Measurements from ENCODE around the gene DOCK4.

Gene DOCK4

GRCh38 chr7:111985798-111986197 is 220.4 kb downstream of the DOCK4 start:
- H4K8ac ChIP-seq (ENCODE audit: low read depth, low read length): no peak overlapping the region
- H3K79me1 ChIP-seq (ENCODE audit: low read length): no peaks in the 10 kb centered on the region
- H3K4me1 ChIP-seq (ENCODE audit: control insufficient read depth, low read depth, low read length): no peaks in the 10 kb centered on the region
- no peak overlapping the region for H3K4ac ChIP-seq (ENCODE audit: low read depth, low read length)
- no peak overlapping the region for H4K5ac ChIP-seq (ENCODE audit: low read length)
- no peak overlapping the region for H3K27ac ChIP-seq (ENCODE audit: low read depth, low read length)
- H3K56ac ChIP-seq (ENCODE audit: low read length): no peak overlapping the region
- H3K36me3 ChIP-seq (ENCODE audit: control insufficient read depth, insufficient read depth, low read length): no peaks in the 10 kb centered on the region
- DNase-seq: no peak
- H3K23ac ChIP-seq (ENCODE audit: low read length): no peak overlapping the region
- H3K4me2 ChIP-seq (ENCODE audit: low read length): no peak overlapping the region
- no peak overlapping the region for H3K18ac ChIP-seq (ENCODE audit: low read length)
- no peak overlapping the region for H2BK5ac ChIP-seq (ENCODE audit: low read length)
- no peak overlapping the region for H2AK5ac ChIP-seq (ENCODE audit: low read length)
- H3K4me3 ChIP-seq (ENCODE audit: low read length): no peak overlapping the region
- H2BK120ac ChIP-seq (ENCODE audit: low read depth, low read length): no peak overlapping the region
- WGBS (ENCODE audit: extremely low coverage, insufficient coverage, low lambda C conversion rate): no CpG with 5 or more reads among the region's 1 CpG
- H3K27me3 ChIP-seq (ENCODE audit: insufficient read depth, low read length, poor library complexity): no peaks in the 10 kb centered on the region
- H3K9ac ChIP-seq (ENCODE audit: low read length): no peak overlapping the region
- H3K79me2 ChIP-seq (ENCODE audit: control insufficient read depth, insufficient read depth, low read length): no peaks in the 10 kb centered on the region
- no peak overlapping the region for H2BK15ac ChIP-seq (replicated peaks; ENCODE audit: low read depth)

DNA sequence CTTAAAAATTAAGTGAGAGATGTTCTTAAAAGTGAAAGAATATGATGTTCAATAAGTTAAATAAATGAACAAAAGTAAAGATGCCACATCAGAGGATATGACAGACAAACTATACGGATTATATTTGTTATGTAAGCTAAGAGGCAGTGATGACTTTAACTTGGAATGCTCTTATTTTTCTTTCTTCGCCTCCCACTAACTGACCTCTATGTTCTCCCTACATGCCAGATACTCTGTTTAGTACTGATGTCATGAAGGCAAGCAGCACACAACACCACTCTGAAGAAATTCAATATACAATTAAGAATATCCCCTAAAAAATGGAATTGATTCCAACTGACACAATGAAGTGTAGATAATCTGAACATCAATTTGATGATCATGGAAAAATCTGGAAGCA is 223.4 kb downstream of the DOCK4 start:
- Histone ChIP-seq H2BK5ac (ENCODE audit: low read length) (no peak overlapping the region), H3K9ac (ENCODE audit: low read length) (no peak overlapping the region), H4K5ac (ENCODE audit: low read length) (no peak overlapping the region), H2AK5ac (ENCODE audit: low read length) (no peak overlapping the region), H3K4me1 (ENCODE audit: control insufficient read depth, low read depth, low read length) (no peaks in the 10 kb centered on the region), H3K23ac (ENCODE audit: low read length) (no peak overlapping the region), H3K4ac (ENCODE audit: low read depth, low read length) (no peak overlapping the region), H3K4me3 (ENCODE audit: low read length) (no peak overlapping the region), H2BK15ac (replicated peaks; ENCODE audit: low read depth) (no peak overlapping the region), H2BK120ac (ENCODE audit: low read depth, low read length) (no peak overlapping the region), H3K56ac (ENCODE audit: low read length) (no peak overlapping the region), H3K4me2 (ENCODE audit: low read length) (no peak overlapping the region), H3K79me1 (ENCODE audit: low read length) (no peaks in the 10 kb centered on the region), H3K27ac (ENCODE audit: low read depth, low read length) (no peak overlapping the region), H3K36me3 (ENCODE audit: control insufficient read depth, insufficient read depth, low read length) (peaks cover under 1% of the 10 kb centered on the region), H4K8ac (ENCODE audit: low read depth, low read length) (no peak overlapping the region), H3K27me3 (ENCODE audit: insufficient read depth, low read length, poor library complexity) (no peaks in the 10 kb centered on the region), H3K79me2 (ENCODE audit: control insufficient read depth, insufficient read depth, low read length) (no peaks in the 10 kb centered on the region), H3K18ac (ENCODE audit: low read length) (no peak overlapping the region)
- no CpG with 5 or more reads among the region's 2 CpGs for WGBS (ENCODE audit: extremely low coverage, insufficient coverage, low lambda C conversion rate)
- no peak for DNase-seq

GRCh38 chr7:111982133-111982532 is 224.1 kb downstream of the DOCK4 start:
- no peak for DNase-seq
- no peak overlapping the region for H3K4me3 ChIP-seq (ENCODE audit: low read length)

GRCh38 chr7:111980725-111981124 is 225.5 kb downstream of the DOCK4 start:
- Histone ChIP-seq H2AK5ac (ENCODE audit: low read length) (no peak overlapping the region), H2BK120ac (ENCODE audit: low read depth, low read length) (no peak overlapping the region), H3K18ac (ENCODE audit: low read length) (no peak overlapping the region), H3K56ac (ENCODE audit: low read length) (no peak overlapping the region), H3K4me2 (ENCODE audit: low read length) (no peak overlapping the region), H2BK5ac (ENCODE audit: low read length) (no peak overlapping the region), H3K27ac (ENCODE audit: low read depth, low read length) (no peak overlapping the region), H3K23ac (ENCODE audit: low read length) (no peak overlapping the region), H3K9ac (ENCODE audit: low read length) (no peak overlapping the region), H3K4me1 (ENCODE audit: control insufficient read depth, low read depth, low read length) (no peaks in the 10 kb centered on the region), H4K5ac (ENCODE audit: low read length) (no peak overlapping the region), H3K36me3 (ENCODE audit: control insufficient read depth, insufficient read depth, low read length) (peaks cover 1% of the 10 kb centered on the region), H3K27me3 (ENCODE audit: insufficient read depth, low read length, poor library complexity) (no peaks in the 10 kb centered on the region), H2BK15ac (replicated peaks; ENCODE audit: low read depth) (no peak overlapping the region), H4K8ac (ENCODE audit: low read depth, low read length) (no peak overlapping the region), H3K4ac (ENCODE audit: low read depth, low read length) (no peak overlapping the region), H3K4me3 (ENCODE audit: low read length) (no peak overlapping the region), H3K79me2 (ENCODE audit: control insufficient read depth, insufficient read depth, low read length) (no peaks in the 10 kb centered on the region), H3K79me1 (ENCODE audit: low read length) (no peaks in the 10 kb centered on the region)
- WGBS (ENCODE audit: extremely low coverage, insufficient coverage, low lambda C conversion rate): no CpG with 5 or more reads among the region's 1 CpG
- DNase-seq: no peak

More at GRCh38 chr7:111982133-111982532, 224.1 kb downstream of the DOCK4 start:
- Histone ChIP-seq H4K5ac (ENCODE audit: low read length) (no peak overlapping the region), H2AK5ac (ENCODE audit: low read length) (no peak overlapping the region), H3K36me3 (ENCODE audit: control insufficient read depth, insufficient read depth, low read length) (peaks cover 1% of the 10 kb centered on the region), H3K27ac (ENCODE audit: low read depth, low read length) (no peak overlapping the region), H2BK120ac (ENCODE audit: low read depth, low read length) (no peak overlapping the region), H3K9ac (ENCODE audit: low read length) (no peak overlapping the region), H2BK5ac (ENCODE audit: low read length) (no peak overlapping the region), H3K4me1 (ENCODE audit: control insufficient read depth, low read depth, low read length) (no peaks in the 10 kb centered on the region), H2BK15ac (replicated peaks; ENCODE audit: low read depth) (no peak overlapping the region), H3K79me2 (ENCODE audit: control insufficient read depth, insufficient read depth, low read length) (no peaks in the 10 kb centered on the region), H3K18ac (ENCODE audit: low read length) (no peak overlapping the region), H3K4ac (ENCODE audit: low read depth, low read length) (no peak overlapping the region), H3K27me3 (ENCODE audit: insufficient read depth, low read length, poor library complexity) (no peaks in the 10 kb centered on the region), H3K56ac (ENCODE audit: low read length) (no peak overlapping the region), H3K79me1 (ENCODE audit: low read length) (no peaks in the 10 kb centered on the region), H4K8ac (ENCODE audit: low read depth, low read length) (no peak overlapping the region), H3K23ac (ENCODE audit: low read length) (no peak overlapping the region), H3K4me2 (ENCODE audit: low read length) (no peak overlapping the region)
- no CpG with 5 or more reads among the region's 1 CpG for WGBS (ENCODE audit: extremely low coverage, insufficient coverage, low lambda C conversion rate)

- Histone ChIP-seq H3K4me3 (ENCODE audit: low read length) (no peak overlapping the region), H3K4me1 (ENCODE audit: control insufficient read depth, low read depth, low read length) (no peaks in the 10 kb centered on the region), H3K36me3 (ENCODE audit: control insufficient read depth, insufficient read depth, low read length) (peaks cover 3% of the 10 kb centered on the region), H4K5ac (ENCODE audit: low read length) (no peak overlapping the region), H3K79me2 (ENCODE audit: control insufficient read depth, insufficient read depth, low read length) (no peaks in the 10 kb centered on the region), H3K4me2 (ENCODE audit: low read length) (no peak overlapping the region), H4K8ac (ENCODE audit: low read depth, low read length) (no peak overlapping the region), H3K79me1 (ENCODE audit: low read length) (no peaks in the 10 kb centered on the region), H2BK5ac (ENCODE audit: low read length) (no peak overlapping the region), H2BK120ac (ENCODE audit: low read depth, low read length) (no peak overlapping the region), H3K23ac (ENCODE audit: low read length) (no peak overlapping the region), H2BK15ac (replicated peaks; ENCODE audit: low read depth) (no peak overlapping the region), H3K9ac (ENCODE audit: low read length) (no peak overlapping the region), H3K56ac (ENCODE audit: low read length) (no peak overlapping the region), H3K18ac (ENCODE audit: low read length) (no peak overlapping the region), H3K4ac (ENCODE audit: low read depth, low read length) (no peak overlapping the region), H3K27ac (ENCODE audit: low read depth, low read length) (no peak overlapping the region), H2AK5ac (ENCODE audit: low read length) (no peak overlapping the region), H3K27me3 (ENCODE audit: insufficient read depth, low read length, poor library complexity) (no peaks in the 10 kb centered on the region)
- no peak for DNase-seq
- WGBS (ENCODE audit: extremely low coverage, insufficient coverage, low lambda C conversion rate): 100% methylated on average over 3 of the region's 4 CpGs
Observed at GRCh38 chr7:111975346-111975745, 230.9 kb downstream of the DOCK4 start.

DNA sequence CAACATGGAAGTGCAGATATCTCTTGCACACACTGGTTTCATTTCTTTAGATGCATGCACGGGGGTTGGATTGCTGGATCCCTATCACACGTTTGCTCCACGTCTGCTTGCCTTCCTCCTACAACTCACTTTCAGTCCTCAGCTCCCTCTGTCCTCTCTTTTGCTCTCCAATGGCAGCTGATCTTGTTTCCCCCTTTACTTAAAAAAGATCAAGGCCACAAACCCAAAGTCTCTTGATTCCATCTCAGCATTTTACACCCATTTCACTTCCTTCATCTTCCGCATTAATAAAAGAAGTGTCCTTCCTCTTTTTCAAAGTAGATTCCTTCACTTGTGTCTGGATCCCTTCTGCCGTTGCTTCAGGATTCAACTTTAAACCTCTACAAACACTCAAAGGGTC is 245.2 kb downstream of the DOCK4 start:
- no peak overlapping the region for H2BK5ac ChIP-seq (ENCODE audit: low read length)
- H3K36me3 ChIP-seq (ENCODE audit: control insufficient read depth, insufficient read depth, low read length): no peaks in the 10 kb centered on the region
- no peak overlapping the region for H3K23ac ChIP-seq (ENCODE audit: low read length)
- H3K4me3 ChIP-seq (ENCODE audit: low read length): no peak overlapping the region
- no peak overlapping the region for H2BK15ac ChIP-seq (replicated peaks; ENCODE audit: low read depth)
- H3K56ac ChIP-seq (ENCODE audit: low read length): no peak overlapping the region
- no peak overlapping the region for H2AK5ac ChIP-seq (ENCODE audit: low read length)
- H4K5ac ChIP-seq (ENCODE audit: low read length): no peak overlapping the region
- no peak for DNase-seq
- no peak overlapping the region for H3K4ac ChIP-seq (ENCODE audit: low read depth, low read length)
- H3K27ac ChIP-seq (ENCODE audit: low read depth, low read length): no peak overlapping the region
- no peaks in the 10 kb centered on the region for H3K4me1 ChIP-seq (ENCODE audit: control insufficient read depth, low read depth, low read length)
- no peaks in the 10 kb centered on the region for H3K27me3 ChIP-seq (ENCODE audit: insufficient read depth, low read length, poor library complexity)
- H3K79me2 ChIP-seq (ENCODE audit: control insufficient read depth, insufficient read depth, low read length): no peaks in the 10 kb centered on the region
- H2BK120ac ChIP-seq (ENCODE audit: low read depth, low read length): no peak overlapping the region
- H3K18ac ChIP-seq (ENCODE audit: low read length): no peak overlapping the region
- H3K4me2 ChIP-seq (ENCODE audit: low read length): no peak overlapping the region
- no peaks in the 10 kb centered on the region for H3K79me1 ChIP-seq (ENCODE audit: low read length)
- H3K9ac ChIP-seq (ENCODE audit: low read length): no peak overlapping the region
- WGBS (ENCODE audit: extremely low coverage, insufficient coverage, low lambda C conversion rate): no CpG with 5 or more reads among the region's 5 CpGs
- H4K8ac ChIP-seq (ENCODE audit: low read depth, low read length): no peak overlapping the region
